Cardiac muscle cell (in vitro differentiated cells and primary cell): Measurements from ENCODE around the gene VASH2. TPM values are rescaled to one million over a fixed set of nuclear protein-coding genes. Genes with fewer than 3 reads are reported as not detected.
"Not testable (repeated sequence)": the region's sequence is repeated elsewhere in the genome, so short reads cannot be mapped to it uniquely, and the experiment has no call there.

ENCODE experiments used
- DNase-seq, 2 donors: peaks; one replicate each; pipeline versions ENCODE4 v3.0.0 to v3.0.0-alpha.2; 2010 to 2017; ENCODE audit warnings: low read depth in 1 of 2, low spot score in 1 of 2
- H3K27ac ChIP-seq: fragments of 200-600 bp; sonication (generic); 2 replicates; pipeline ENCODE4 v1.5.1; 2016
- H3K27me3 ChIP-seq: fragments of 200-600 bp; sonication (generic); 2 replicates; pipeline ENCODE4 v1.6.0; 2016; ENCODE audit warnings: control low read depth
- H3K36me3 ChIP-seq: fragments of 200-600 bp; sonication (generic); 2 replicates; pipeline ENCODE4 v1.5.1; 2016; ENCODE audit warnings: control low read depth
- H3K4me1 ChIP-seq: fragments of 200-600 bp; sonication (generic); 2 replicates; pipeline ENCODE4 v1.8.1; 2017; ENCODE audit warnings: low read depth, mild to moderate bottlenecking, mixed run types
- H3K4me3 ChIP-seq: fragments of 200-600 bp; sonication (generic); 2 replicates; pipeline ENCODE4 v1.5.1; 2016; ENCODE audit warnings: mild to moderate bottlenecking
- H3K9me3 ChIP-seq: fragments of 200-600 bp; sonication (generic); 2 replicates; pipeline ENCODE4 v1.5.1; 2017; ENCODE audit warnings: low read depth, mild to moderate bottlenecking, control low read depth
- polyA plus RNA-seq: library from polyadenylated mRNA; unstranded; fragments of >200 nt; fragmentation: Nextera tagmentation; extraction: Ambion mirVana; gene quantifications from 2 replicates; pipeline ENCODE4 v1.2.1, GENCODE V29; 2016
- total RNA-seq: library from RNA; depleted of rRNA; stranded (reverse); fragments of >200 nt; gene quantifications from 2 replicates; pipeline ENCODE4 v1.2.3, GENCODE V29; 2016
- TF ChIP-seq, protein P1 (sequence below): IDR thresholded peaks from 2 replicates; pipeline ENCODE4 v1.5.1; 2012; ENCODE audit warnings: low read depth, mild to moderate bottlenecking, low read length

Gene VASH2
- total and polyA plus RNA-seq, 2 experiments from 2014 or later, result 3.4 to 5.8 TPM

DNA sequence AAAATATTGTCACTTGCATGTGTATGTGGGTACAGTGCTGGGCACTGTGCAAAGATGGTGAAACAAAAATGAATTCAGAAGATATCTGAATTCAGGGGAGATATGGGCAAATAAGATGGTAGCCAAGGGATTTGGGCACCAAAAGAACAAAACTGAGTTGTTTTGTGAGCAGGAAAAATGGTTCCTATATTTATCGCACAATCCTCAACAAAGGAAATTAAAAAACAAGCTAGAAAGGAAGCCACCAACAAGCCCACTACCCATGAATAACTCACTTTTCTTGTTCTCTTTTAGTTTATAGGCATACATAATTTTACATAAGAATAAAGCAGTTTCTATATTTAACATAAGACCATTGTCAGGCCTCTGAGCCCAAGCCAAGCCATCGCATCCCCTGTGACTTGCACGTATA is 40.7 kb upstream of the VASH2 start:
- Histone ChIP-seq H3K36me3 (no peaks in the 10 kb centered on the region), H3K4me1 (no peaks in the 10 kb centered on the region), H3K9me3 (no peaks in the 10 kb centered on the region), H3K27me3 (peaks cover 4% of the 10 kb centered on the region), H3K4me3 (no peak overlapping the region), H3K27ac (no peak overlapping the region)
- no peak for DNase-seq
- TF ChIP-seq, protein P1, sequence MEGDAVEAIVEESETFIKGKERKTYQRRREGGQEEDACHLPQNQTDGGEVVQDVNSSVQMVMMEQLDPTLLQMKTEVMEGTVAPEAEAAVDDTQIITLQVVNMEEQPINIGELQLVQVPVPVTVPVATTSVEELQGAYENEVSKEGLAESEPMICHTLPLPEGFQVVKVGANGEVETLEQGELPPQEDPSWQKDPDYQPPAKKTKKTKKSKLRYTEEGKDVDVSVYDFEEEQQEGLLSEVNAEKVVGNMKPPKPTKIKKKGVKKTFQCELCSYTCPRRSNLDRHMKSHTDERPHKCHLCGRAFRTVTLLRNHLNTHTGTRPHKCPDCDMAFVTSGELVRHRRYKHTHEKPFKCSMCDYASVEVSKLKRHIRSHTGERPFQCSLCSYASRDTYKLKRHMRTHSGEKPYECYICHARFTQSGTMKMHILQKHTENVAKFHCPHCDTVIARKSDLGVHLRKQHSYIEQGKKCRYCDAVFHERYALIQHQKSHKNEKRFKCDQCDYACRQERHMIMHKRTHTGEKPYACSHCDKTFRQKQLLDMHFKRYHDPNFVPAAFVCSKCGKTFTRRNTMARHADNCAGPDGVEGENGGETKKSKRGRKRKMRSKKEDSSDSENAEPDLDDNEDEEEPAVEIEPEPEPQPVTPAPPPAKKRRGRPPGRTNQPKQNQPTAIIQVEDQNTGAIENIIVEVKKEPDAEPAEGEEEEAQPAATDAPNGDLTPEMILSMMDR, result no peak

DNA sequence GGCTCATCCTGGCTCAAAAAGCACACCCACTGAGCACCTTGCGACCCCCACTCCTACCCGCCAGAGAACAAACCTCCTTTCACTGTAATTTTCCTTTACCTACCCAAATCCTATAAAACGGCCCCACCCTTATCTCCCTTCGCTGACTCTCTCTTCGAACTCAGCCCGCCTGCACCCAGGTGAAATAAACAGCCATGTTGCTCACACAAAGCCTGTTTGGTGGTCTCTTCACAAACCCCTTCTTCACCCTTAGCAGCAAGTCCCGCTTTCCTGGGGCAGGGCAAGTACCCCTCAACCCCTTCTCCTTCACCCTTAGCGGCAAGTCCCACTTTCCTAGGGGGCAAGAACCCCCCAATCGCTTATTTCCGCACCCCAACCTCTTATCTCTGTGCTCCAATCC is 40.1 kb upstream of the VASH2 start:
- H3K36me3 ChIP-seq, H3K9me3 ChIP-seq, H3K4me1 ChIP-seq, DNase-seq, H3K27ac ChIP-seq, H3K27me3 ChIP-seq, H3K4me3 ChIP-seq: not testable (repeated sequence)

DNA sequence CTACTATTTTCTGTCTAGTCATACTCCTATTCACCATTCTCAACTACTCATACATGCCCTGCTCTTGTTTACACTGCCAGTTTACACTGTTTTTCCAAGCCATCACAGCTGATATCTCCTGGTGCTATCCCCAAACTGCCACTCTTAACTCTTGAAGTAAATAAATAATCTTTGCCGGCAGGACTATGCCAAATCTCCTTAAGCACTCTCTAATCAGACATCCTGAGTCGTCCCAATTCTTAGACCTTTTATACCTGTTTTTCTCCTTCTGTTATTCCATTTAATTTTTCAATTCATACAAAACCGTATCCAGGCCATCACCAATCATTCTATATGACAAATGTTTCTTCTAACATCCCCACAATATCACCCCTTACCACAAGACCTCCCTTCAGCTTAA is 36.7 kb upstream of the VASH2 start:
- not testable (repeated sequence) for H3K4me1 ChIP-seq, H3K27me3 ChIP-seq, H3K9me3 ChIP-seq, H3K4me3 ChIP-seq, H3K36me3 ChIP-seq, H3K27ac ChIP-seq, DNase-seq

DNA sequence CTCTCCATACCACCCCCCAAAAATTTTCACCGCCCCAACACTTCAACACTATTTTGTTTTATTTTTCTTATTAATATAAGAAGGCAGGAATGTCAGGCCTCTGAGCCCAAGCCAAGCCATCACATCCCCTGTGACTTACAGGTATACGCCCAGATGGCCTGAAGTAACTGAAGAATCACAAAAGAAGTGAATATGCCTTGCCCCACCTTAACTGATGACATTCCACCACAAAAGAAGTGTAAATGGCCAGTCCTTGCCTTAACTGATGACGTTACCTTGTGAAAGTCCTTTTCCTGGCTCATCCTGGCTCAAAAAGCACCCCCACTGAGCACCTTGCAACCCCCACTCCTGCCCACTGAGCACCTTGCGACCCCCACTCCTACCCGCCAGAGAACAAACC is 36.2 kb upstream of the VASH2 start:
- not testable (repeated sequence) for H3K36me3 ChIP-seq, H3K9me3 ChIP-seq, H3K27ac ChIP-seq, DNase-seq, H3K4me1 ChIP-seq, H3K4me3 ChIP-seq, H3K27me3 ChIP-seq

DNA sequence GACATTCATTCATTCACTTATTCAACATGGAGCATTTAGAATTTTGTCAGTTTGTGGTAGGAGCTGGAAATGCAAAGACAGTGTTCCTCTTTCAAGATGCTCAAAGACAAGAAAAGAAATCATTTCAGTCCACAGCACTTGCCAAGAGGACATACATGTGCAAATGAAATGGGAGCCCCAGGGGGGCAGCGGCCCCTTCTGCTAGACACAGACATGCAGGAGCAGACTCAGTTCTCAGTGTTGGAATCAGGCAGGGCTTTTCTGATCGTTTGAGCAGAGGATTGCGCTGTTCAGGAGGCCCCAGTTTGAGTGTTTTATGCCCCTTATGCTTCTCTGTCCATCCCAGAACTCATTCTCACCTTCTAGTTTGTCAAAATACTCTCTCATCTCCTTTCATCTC is 35.6 kb upstream of the VASH2 start:
- no peak for DNase-seq
- Histone ChIP-seq H3K4me1 (no peaks in the 10 kb centered on the region), H3K27me3 (peaks cover under 1% of the 10 kb centered on the region), H3K36me3 (no peaks in the 10 kb centered on the region), H3K9me3 (no peaks in the 10 kb centered on the region), H3K27ac (no peak overlapping the region), H3K4me3 (no peak overlapping the region)
- TF ChIP-seq, protein P1, result no peak

DNA sequence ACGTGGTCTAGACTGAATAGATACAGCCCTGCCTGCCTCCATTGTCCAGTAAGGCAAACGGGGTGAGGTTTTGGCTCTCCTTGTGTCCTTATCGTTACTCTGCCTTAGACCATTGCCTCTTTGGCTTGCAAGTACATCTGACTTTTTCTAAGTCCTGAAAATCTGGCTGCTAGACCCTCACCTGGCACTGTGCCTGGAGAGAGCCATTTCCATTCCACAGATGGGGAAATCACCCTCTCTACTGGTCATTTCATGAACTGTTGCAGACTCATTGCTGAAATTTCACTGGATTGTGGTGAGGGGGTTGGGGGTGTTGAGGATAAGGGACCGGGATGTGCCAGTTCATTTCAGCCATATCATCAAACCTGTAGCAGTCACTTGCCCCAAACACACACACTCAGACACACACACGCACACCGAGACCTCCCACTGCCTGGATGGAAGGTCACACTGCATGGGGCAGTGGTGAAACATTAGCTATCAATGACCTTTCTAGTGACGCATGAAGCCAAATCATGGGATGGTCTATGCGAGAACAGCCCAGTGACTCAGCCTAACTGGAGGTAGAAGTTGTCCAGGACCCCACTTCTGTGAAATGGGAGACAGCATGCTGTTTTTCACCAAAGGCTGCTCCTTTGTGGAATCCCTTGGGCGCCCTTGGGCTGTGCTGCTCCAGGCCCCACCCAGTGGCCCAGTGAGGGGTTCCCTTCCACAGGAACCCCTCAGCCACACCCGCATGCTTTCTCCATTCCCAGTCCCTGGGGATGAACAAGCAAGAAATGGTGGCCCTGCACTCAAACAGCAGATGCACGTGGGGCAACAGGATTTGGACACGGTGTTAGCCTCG is 34.9 kb upstream of the VASH2 start:
- TF ChIP-seq, protein P1, result peak; percentile 69
- DNase-seq, result peak; percentile 52 to 90
- Histone ChIP-seq H3K27me3 (no peaks in the 10 kb centered on the region), H3K4me3 (no peak overlapping the region), H3K36me3 (no peaks in the 10 kb centered on the region), H3K9me3 (no peaks in the 10 kb centered on the region), H3K27ac (no peak overlapping the region), H3K4me1 (no peaks in the 10 kb centered on the region)

DNA sequence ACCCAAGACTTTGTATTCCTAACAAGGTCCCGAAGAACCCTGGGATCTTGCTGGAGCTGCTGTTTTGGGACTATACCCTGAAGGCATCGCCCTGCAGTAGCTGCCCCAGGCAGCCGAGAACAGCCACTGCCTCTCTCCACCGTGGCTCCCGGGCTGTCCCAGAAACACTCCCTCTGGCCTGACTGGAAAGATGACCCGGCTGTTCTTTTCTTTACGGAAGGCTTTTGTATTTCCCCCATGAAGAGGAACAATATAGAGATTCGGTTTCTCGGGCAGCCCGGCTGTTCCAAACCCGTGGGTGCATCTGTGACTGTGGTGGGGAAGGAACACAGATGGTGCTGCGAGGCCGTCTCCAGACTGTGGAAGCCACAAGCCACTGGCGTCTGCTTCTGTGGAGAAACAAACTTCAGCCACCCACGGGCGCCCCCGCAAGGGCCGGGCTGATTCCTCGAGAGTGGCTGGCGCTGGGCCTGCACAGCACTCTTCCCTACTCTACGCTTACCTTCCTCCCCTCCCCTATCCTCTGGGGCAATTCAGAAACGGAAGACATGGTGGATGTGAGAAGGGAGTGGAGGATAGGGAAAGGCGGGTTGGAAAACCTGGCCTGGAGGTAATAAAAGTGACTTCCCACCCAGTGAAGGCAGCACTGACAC is 33.7 kb upstream of the VASH2 start:
- H3K9me3 ChIP-seq, result no peaks in the 10 kb centered on the region
- H3K36me3 ChIP-seq, result no peaks in the 10 kb centered on the region
- H3K4me3 ChIP-seq, result no peak overlapping the region
- no peak overlapping the region for H3K27ac ChIP-seq
- H3K27me3 ChIP-seq, result no peaks in the 10 kb centered on the region
- DNase-seq, result peak in 1 of 2 donors; percentile 71
- no peaks in the 10 kb centered on the region for H3K4me1 ChIP-seq
- TF ChIP-seq, protein P1, result peak; percentile 13
